Measurements from ENCODE around the gene C5orf15.

C5orf15 gene

GRCh38 chr5:133968204-133968980 lies at the start of gene C5orf15:
Gene C5orf15, minus strand, starts transcription at chr5:133968625. Its CDS starts 41 bp downstream, at chr5:133968584.
- peak; percentile 98 for DNase-seq

GRCh38 chr5:134008266-134008749 lies 39.9 kb upstream of the C5orf15 start:
- DNase-seq = no peak

- no peak for DNase-seq
These were observed 39.3 kb upstream of the C5orf15 start for GRCh38 chr5:134007581-134008265.

- DNase-seq = no peak
These were observed 37.7 kb upstream of the C5orf15 start for GRCh38 chr5:134006115-134006514.

GRCh38 chr5:134005417-134006061 lies 37.1 kb upstream of the C5orf15 start:
- DNase-seq = no peak

- peak; percentile 89 for DNase-seq
These were observed 36.4 kb upstream of the C5orf15 start, which contains the start of gene VDAC1 for GRCh38 chr5:134004626-134005416. Gene VDAC1, minus strand, starts transcription at chr5:134004975. Its CDS starts 11,963 bp downstream, at chr5:133993012.

- no peak for DNase-seq
These were observed 35.6 kb upstream of the C5orf15 start for GRCh38 chr5:134003817-134004625.

GRCh38 chr5:134003064-134003816 lies 34.8 kb upstream of the C5orf15 start:
- no peak for DNase-seq

GRCh38 chr5:134001938-134002731 lies 33.7 kb upstream of the C5orf15 start:
- no peak for DNase-seq

GRCh38 chr5:134000696-134001453 lies 32.5 kb upstream of the C5orf15 start:
- DNase-seq = no peak

GRCh38 chr5:134000091-134000511 lies 31.7 kb upstream of the C5orf15 start:
- no peak for DNase-seq

GRCh38 chr5:133998807-133999206 lies 30.4 kb upstream of the C5orf15 start:
- DNase-seq = no peak

- DNase-seq = no peak
These were observed 29.6 kb upstream of the C5orf15 start for GRCh38 chr5:133998042-133998441.

GRCh38 chr5:133996683-133997252 lies 28.3 kb upstream of the C5orf15 start:
- DNase-seq = no peak

- DNase-seq = no peak
These were observed 27.6 kb upstream of the C5orf15 start for GRCh38 chr5:133995883-133996563.

- no peak for DNase-seq
These were observed 26.9 kb upstream of the C5orf15 start for GRCh38 chr5:133995341-133995740.

- DNase-seq = no peak
These were observed 26.5 kb upstream of the C5orf15 start for GRCh38 chr5:133994990-133995333.

GRCh38 chr5:133994297-133994989 lies 26.0 kb upstream of the C5orf15 start:
- DNase-seq = no peak
